ENCODE measurements around the gene DDX39A. TPM values are rescaled to one million over a fixed set of nuclear protein-coding genes. Genes with fewer than 3 reads are reported as not detected.
A peak's percentile ranks its signal among the peaks of the same experiment; 100 is the strongest.
"Not testable (repeated sequence)": the region's sequence is repeated elsewhere in the genome, so short reads cannot be mapped to it uniquely, and the experiment has no call there.

The DDX39A gene
- total RNA-seq, 5 donors from 2014 or later (not counting 1 experiment from before 2014, with no cell fraction given): 159 to 280 (median 179) TPM

DNA sequence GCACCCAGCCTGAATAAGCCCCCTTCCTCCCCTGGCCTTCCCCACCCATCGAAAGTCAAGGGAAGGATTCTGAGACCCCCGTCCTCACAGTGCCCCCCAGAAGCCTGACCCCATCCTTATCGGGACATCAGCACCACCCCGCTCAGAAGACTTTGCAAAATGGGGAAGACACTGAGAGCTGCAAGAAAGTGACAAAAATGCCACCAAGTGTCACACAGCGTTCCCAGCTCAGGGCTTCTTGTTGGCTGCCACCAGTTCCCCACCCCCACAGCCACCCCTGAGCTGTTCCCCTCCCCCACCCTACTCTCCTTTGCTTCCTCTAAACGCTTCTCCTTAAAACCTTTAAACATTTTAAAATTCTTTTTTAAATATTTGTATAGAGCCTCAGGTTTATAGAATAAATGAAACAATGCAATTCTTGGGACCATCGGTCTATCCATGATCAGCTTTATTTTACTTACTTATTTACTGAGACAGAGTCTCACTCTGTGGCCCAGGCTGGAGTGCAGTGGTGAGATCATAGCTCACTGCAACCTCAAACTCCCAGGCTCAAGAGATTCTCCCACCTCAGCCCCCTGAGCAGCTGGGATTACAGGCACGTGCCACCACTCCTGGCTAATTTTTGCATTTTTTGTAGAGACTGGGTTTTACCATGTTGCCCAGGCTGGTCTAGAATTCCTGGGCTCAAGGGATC is 46.6 kb downstream of the DDX39A start:
- not testable (repeated sequence) for H3K36me3 Mint-ChIP-seq; H3K4me3 ChIP-seq (ENCODE audit: control insufficient read depth in 1 of 2, extremely low read depth in 1 of 2, low read length in 1 of 2); ATAC-seq (replicated peaks in 1 of 4); H3K27me3 ChIP-seq (replicated peaks in 1 of 2; ENCODE audit: control insufficient read depth in 2 of 2, extremely low read depth in 1 of 2, insufficient read depth in 2 of 2, low read length in 1 of 2); H3K9me3 ChIP-seq; H3K36me3 ChIP-seq (ENCODE audit: control insufficient read depth in 2 of 2, extremely low read depth in 1 of 2, insufficient read depth in 1 of 2, low read length in 1 of 2); H3K27me3 Mint-ChIP-seq; H3K9me3 Mint-ChIP-seq
- Mint-ChIP-seq H3K4me1 (peaks cover 62 to 72% (median 70%) of the 10 kb centered on the region in 3 donors), H3K27ac (peak overlapping the region; percentile 89 to 94), H3K4me3 (peak overlapping the region; percentile 17 to 84 (median 18))
- Histone ChIP-seq H3K27ac (ENCODE audit: low read length) (peak overlapping the region; percentile 100), H3K4me1 (ENCODE audit: control insufficient read depth in 1 of 2, extremely low read depth in 1 of 2, insufficient read depth in 2 of 2, low read length in 2 of 2) (peaks cover 36 to 88% of the 10 kb centered on the region in 2 experiments)
- CTCF ChIA-PET: interaction anchor here in 1 of 2 donors (0.7 kb wide), 1 partner anchor 9 kb away, joined by 5 read pairs; no protein-coding TSS in a partner anchor
- peak in 1 of 35 experiments; percentile 43 for DNase-seq
- POLR2A ChIA-PET: interaction anchor here (0.6 to 1.9 kb wide), 4 partner anchors 9 to 132 kb away, joined by 4 to 8 read pairs (median 6); partner anchors contain the start of gene ADGRE5 (in 1 of the 2)
- 71% methylated on average over 4 of the region's 8 CpGs for WGBS (ENCODE audit: insufficient coverage)

DNA sequence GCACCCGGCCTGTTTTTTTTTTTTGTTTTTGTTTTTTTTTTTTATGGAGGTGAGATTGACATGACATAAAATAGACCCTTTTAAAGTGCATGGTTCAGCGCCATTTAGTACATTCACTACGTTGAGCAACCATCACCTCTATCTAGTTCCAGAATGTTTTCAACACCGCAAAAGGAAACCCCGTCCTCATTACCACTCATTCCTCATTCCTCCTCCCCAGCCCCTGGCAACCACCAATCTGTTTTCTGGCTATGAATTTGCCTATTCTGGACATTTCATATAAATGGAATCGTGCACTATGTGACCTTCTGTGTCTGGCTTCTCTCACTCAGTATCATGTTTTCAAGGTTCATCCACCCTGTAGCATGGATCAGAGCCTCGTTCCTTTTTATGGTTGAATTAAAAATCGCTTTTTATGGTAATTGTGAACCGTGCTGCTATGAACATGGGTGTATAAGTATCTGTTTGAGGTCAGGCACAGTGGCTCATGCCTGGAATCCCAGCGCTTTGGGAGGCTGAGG is 47.8 kb downstream of the DDX39A start:
- Mint-ChIP-seq H3K27ac (peak overlapping the region; percentile 84 to 94), H3K27me3 (no peaks in the 10 kb centered on the region), H3K36me3 (no peaks in the 10 kb centered on the region), H3K4me3 (peak overlapping the region; percentile 50 to 84 (median 51)), H3K4me1 (peaks cover 74 to 81% (median 81%) of the 10 kb centered on the region in 3 donors), H3K9me3 (no peaks in the 10 kb centered on the region)
- ChIA-PET POLR2A (interaction anchor here in 1 of 2 donors (1.9 to 3.3 kb wide), 2 partner anchors 10 kb away, joined by 8 to 61 read pairs; partner anchors contain the start of gene ADGRE5), CTCF (interaction anchor here in 1 of 2 donors (1.3 kb wide), 1 partner anchor 9 kb away, joined by 8 read pairs; no protein-coding TSS in a partner anchor)
- no peaks in the 10 kb centered on the region for H3K27me3 ChIP-seq (replicated peaks in 1 of 2; ENCODE audit: control insufficient read depth in 2 of 2, extremely low read depth in 1 of 2, insufficient read depth in 2 of 2, low read length in 1 of 2)
- no peaks in the 10 kb centered on the region for H3K36me3 ChIP-seq (ENCODE audit: control insufficient read depth in 2 of 2, extremely low read depth in 1 of 2, insufficient read depth in 1 of 2, low read length in 1 of 2)
- H3K9me3 ChIP-seq: no peaks in the 10 kb centered on the region
- DNase-seq: no peak
- ATAC-seq (replicated peaks in 1 of 4): no peak
- peak overlapping the region; percentile 100 for H3K27ac ChIP-seq (ENCODE audit: low read length)
- H3K4me3 ChIP-seq (ENCODE audit: control insufficient read depth in 1 of 2, extremely low read depth in 1 of 2, low read length in 1 of 2): no peak overlapping the region
- H3K4me1 ChIP-seq (ENCODE audit: control insufficient read depth in 1 of 2, extremely low read depth in 1 of 2, insufficient read depth in 2 of 2, low read length in 2 of 2): peaks cover 42 to 97% of the 10 kb centered on the region in 2 experiments
- WGBS (ENCODE audit: insufficient coverage): 84% methylated on average over 7 of the region's 10 CpGs

DNA sequence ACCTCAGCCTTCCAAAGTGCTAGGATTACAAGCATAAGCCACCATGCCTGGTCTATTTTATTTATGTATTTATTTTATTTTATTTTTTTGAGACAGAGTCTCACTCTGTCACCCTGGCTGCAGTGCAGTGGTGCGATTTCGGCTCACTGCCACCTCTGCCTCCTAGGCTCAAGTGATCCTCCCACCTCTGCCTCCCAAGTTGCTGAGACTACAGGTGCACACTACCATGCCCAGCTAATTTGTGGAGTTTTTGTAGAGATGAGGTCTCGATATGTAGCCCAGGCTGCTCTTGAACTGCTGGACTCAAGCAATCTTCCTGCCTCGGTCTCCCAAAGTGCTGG is 48.2 kb downstream of the DDX39A start:
- ChIA-PET CTCF (interaction anchor here in 1 of 2 donors (1.1 to 1.3 kb wide), 3 partner anchors 8 to 10 kb away, joined by 8 to 12 read pairs (median 12); partner anchors contain the start of gene ADGRE5), POLR2A (interaction anchor here (0.6 to 3.3 kb wide), 8 partner anchors 10 to 1577 kb away, joined by 3 to 61 read pairs (median 6); partner anchors contain the start of gene ADGRE5 (in 1 of the 2))
- no peaks in the 10 kb centered on the region for H3K9me3 ChIP-seq
- 66% methylated on average over 2 of the region's 4 CpGs for WGBS (ENCODE audit: insufficient coverage)
- Mint-ChIP-seq H3K9me3 (no peaks in the 10 kb centered on the region), H3K27me3 (no peaks in the 10 kb centered on the region), H3K4me3 (peak overlapping the region in 2 of 3 donors; percentile 84 to 85), H3K4me1 (peaks cover 76 to 83% (median 81%) of the 10 kb centered on the region in 3 donors), H3K27ac (peak overlapping the region; percentile 90 to 99), H3K36me3 (no peaks in the 10 kb centered on the region)
- DNase-seq (no peak), ATAC-seq (replicated peaks in 1 of 4) (no peak)
- H3K4me3 ChIP-seq (ENCODE audit: control insufficient read depth in 1 of 2, extremely low read depth in 1 of 2, low read length in 1 of 2): peak overlapping the region in 1 of 2 donors; percentile 49
- H3K27ac ChIP-seq (ENCODE audit: low read length): peak overlapping the region; percentile 100
- H3K36me3 ChIP-seq (ENCODE audit: control insufficient read depth in 2 of 2, extremely low read depth in 1 of 2, insufficient read depth in 1 of 2, low read length in 1 of 2): no peaks in the 10 kb centered on the region
- H3K27me3 ChIP-seq (replicated peaks in 1 of 2; ENCODE audit: control insufficient read depth in 2 of 2, extremely low read depth in 1 of 2, insufficient read depth in 2 of 2, low read length in 1 of 2): no peaks in the 10 kb centered on the region
- H3K4me1 ChIP-seq (ENCODE audit: control insufficient read depth in 1 of 2, extremely low read depth in 1 of 2, insufficient read depth in 2 of 2, low read length in 2 of 2): peaks cover 45 to 97% of the 10 kb centered on the region in 2 experiments

DNA sequence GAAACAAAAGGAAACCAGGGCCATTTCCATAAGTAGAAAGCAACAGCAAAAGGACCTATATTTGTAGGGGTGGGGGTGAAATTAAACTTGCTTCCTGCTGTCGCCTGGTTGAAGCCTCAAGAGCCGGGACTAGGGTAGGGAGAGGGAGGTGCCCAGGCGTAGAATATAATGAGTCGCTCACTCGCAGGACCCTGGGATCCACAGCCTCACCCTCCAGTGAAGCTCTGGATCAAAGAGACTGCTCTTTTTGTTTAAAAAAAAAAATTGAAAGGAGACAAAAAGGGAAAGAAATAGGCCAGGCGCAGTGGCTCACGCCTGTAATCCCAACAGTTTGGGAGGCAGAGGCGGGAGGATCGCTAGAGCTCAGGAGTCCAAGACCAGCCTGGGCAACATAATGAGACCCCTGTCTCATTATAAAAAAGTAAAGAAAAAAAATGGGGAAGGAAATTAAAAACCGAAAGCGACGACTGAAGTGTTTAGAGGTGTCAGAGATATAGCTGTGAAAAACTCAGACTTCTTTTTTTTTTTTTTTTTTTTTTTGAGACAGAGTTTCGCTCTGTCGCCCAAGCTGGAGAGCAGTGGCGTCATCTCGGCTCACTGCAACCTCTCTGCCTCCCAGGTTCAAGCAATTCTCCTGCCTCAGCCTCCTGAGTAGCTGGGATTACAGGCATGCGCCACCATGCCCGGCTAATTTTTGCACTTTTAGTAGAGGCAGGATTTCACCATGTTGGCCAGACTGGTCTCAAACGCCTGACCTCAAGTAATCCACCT is 48.8 kb downstream of the DDX39A start:
- H3K4me1 ChIP-seq (ENCODE audit: control insufficient read depth in 1 of 2, extremely low read depth in 1 of 2, insufficient read depth in 2 of 2, low read length in 2 of 2): peaks cover 45 to 97% of the 10 kb centered on the region in 2 experiments
- H3K4me3 ChIP-seq (ENCODE audit: control insufficient read depth in 1 of 2, extremely low read depth in 1 of 2, low read length in 1 of 2): peak overlapping the region; percentile 30 to 49
- no peaks in the 10 kb centered on the region for H3K9me3 ChIP-seq
- no peaks in the 10 kb centered on the region for H3K36me3 ChIP-seq (ENCODE audit: control insufficient read depth in 2 of 2, extremely low read depth in 1 of 2, insufficient read depth in 1 of 2, low read length in 1 of 2)
- Mint-ChIP-seq H3K4me1 (peaks cover 75 to 79% (median 78%) of the 10 kb centered on the region in 3 donors), H3K27ac (peak overlapping the region; percentile 90 to 99), H3K36me3 (no peaks in the 10 kb centered on the region), H3K9me3 (no peaks in the 10 kb centered on the region), H3K4me3 (peak overlapping the region; percentile 79 to 85 (median 84)), H3K27me3 (no peaks in the 10 kb centered on the region)
- peak overlapping the region; percentile 100 for H3K27ac ChIP-seq (ENCODE audit: low read length)
- no peaks in the 10 kb centered on the region for H3K27me3 ChIP-seq (replicated peaks in 1 of 2; ENCODE audit: control insufficient read depth in 2 of 2, extremely low read depth in 1 of 2, insufficient read depth in 2 of 2, low read length in 1 of 2)
- POLR2A ChIA-PET: interaction anchor here (0.6 to 3.3 kb wide), 12 partner anchors 8 to 1577 kb away, joined by 3 to 61 read pairs (median 5); partner anchors contain the start of gene ADGRE5 (in 2 of the 2)
- peak in 32 of 35 experiments; percentile 50 to 83 (median 62) for DNase-seq
- ATAC-seq (replicated peaks in 1 of 4): peak in 3 of 4 experiments; percentile 9 to 32 (median 15)
- WGBS (ENCODE audit: insufficient coverage): 3% methylated on average over 12 of the region's 19 CpGs
- CTCF ChIA-PET: interaction anchor here in 1 of 2 donors (1.1 to 1.3 kb wide), 3 partner anchors 8 to 11 kb away, joined by 8 to 12 read pairs (median 12); partner anchors contain the start of gene ADGRE5

DNA sequence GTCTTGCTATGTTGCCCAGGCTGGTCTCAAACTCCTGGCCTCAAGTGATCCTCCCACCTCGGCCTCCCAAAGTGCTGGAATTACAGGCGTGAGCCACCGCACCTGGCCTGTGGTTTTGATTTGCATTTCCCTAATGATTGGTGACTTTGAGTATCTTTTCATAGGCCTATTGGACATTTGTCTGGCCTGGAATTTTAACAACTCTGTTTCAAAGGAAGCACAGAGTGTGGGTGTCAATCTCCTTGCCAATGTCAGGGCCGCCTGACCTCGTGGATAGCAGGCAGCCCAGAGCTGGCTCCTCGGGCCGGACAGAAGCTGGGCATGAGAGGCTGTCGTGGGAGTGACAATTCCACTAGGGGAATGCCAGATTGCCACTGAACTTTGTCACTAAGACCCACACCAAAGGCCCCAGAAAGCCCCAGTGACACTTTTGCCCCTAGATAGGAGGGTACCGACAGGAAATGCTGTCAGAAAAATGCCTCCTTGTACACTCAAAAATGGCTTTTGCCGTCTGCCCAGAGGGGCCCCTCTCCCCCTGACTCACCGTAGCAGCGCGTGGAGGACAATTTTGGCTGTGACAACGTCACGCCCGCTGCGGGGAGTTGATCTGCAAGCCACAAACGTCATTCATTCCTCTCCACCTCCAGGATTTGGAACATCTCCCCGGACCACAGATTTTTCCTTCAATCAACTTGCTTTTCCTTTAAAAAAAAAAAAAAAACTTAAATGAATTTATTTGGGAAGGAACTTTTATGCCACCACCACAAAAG is 49.6 kb downstream of the DDX39A start:
- Histone ChIP-seq H3K27me3 (replicated peaks in 1 of 2; ENCODE audit: control insufficient read depth in 2 of 2, extremely low read depth in 1 of 2, insufficient read depth in 2 of 2, low read length in 1 of 2) (no peaks in the 10 kb centered on the region), H3K4me1 (ENCODE audit: control insufficient read depth in 1 of 2, extremely low read depth in 1 of 2, insufficient read depth in 2 of 2, low read length in 2 of 2) (peaks cover 41 to 97% of the 10 kb centered on the region in 2 experiments), H3K36me3 (ENCODE audit: control insufficient read depth in 2 of 2, extremely low read depth in 1 of 2, insufficient read depth in 1 of 2, low read length in 1 of 2) (no peaks in the 10 kb centered on the region), H3K9me3 (no peaks in the 10 kb centered on the region), H3K27ac (ENCODE audit: low read length) (peak overlapping the region; percentile 100), H3K4me3 (ENCODE audit: control insufficient read depth in 1 of 2, extremely low read depth in 1 of 2, low read length in 1 of 2) (peak overlapping the region in 1 of 2 donors; percentile 49)
- ATAC-seq (replicated peaks in 1 of 4) (peak; percentile 39 to 69 (median 44)), DNase-seq (peak in 34 of 35 experiments; percentile 54 to 94 (median 89))
- Mint-ChIP-seq H3K27ac (peak overlapping the region; percentile 90 to 99), H3K4me1 (peaks cover 72 to 77% (median 75%) of the 10 kb centered on the region in 3 donors), H3K4me3 (peak overlapping the region; percentile 79 to 85 (median 84)), H3K36me3 (no peaks in the 10 kb centered on the region), H3K9me3 (no peaks in the 10 kb centered on the region), H3K27me3 (no peaks in the 10 kb centered on the region)
- ChIA-PET CTCF (interaction anchor here in 1 of 2 donors (1.1 to 1.4 kb wide), 4 partner anchors 7 to 12 kb away, joined by 4 to 12 read pairs (median 10); partner anchors contain the start of gene ADGRE5), POLR2A (interaction anchor here (0.6 to 3.3 kb wide), 9 partner anchors 8 to 664 kb away, joined by 3 to 61 read pairs (median 5); partner anchors contain the start of gene ADGRE5 (in 2 of the 2))
- WGBS (ENCODE audit: insufficient coverage): 24% methylated on average over 3 of the region's 19 CpGs
